HG03139 (cell line): ENCODE results near the gene UBE2QL1.

ENCODE experiments used
- ATAC-seq: cut with Tn5 transposase; IDR thresholded peaks from one replicate; pipeline ENCODE4 v1.9.1; 2021; ENCODE audit not compliant: unreplicated experiment

The UBE2QL1 gene

GRCh38 chr5:6448622-6449464 lies at the start of gene UBE2QL1:
Gene UBE2QL1, plus strand, starts transcription at chr5:6448859. Its CDS starts 35 bp downstream, at chr5:6448894.
- no peak for ATAC-seq

DNA sequence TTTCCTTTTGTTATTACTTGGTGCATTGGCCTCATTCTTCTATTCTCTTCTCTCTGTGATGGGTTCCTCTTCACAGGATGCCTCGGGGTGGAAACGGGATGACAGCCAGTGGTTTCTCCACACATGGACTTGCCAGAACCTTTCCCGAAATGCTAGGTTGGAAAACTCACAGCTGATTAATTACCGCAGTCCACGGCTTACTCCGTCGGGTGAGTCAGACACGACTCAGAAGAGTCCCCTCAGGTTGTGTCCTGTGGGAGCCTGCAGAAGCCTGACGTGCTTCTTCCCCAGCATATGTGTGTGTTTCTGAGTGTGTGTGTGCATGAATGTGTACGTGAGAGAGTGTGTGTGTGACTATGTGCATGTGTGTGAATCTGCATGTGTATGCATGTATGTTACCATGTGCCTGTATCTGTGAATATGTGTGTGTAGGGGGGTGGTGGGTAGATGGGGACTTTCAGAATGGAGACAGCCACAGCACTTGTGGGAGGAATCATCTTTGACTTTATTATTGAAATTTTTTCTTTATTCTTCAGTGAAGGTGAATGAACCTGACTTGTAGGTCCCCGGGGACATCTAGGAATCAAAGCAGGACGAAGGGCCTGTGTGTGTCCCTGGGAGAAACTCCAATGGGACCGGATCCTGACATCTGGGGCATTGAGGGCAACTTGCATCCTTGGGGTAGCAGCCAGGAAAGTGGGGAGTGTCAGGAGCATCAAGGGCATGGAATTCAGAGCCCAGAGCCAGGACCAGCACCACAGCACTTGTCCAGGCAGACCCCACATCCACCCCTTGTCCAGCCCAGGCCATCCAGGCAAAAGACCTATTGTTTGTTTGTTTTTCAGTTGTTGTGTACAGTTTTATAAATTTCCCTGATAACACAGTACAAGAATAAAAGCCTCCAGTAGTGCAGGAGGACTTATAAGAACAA lies 48.4 kb upstream of the UBE2QL1 start:
- ATAC-seq = no peak

GRCh38 chr5:6401410-6401809 lies 47.2 kb upstream of the UBE2QL1 start:
- no peak for ATAC-seq

- no peak for ATAC-seq
These were observed 45.7 kb upstream of the UBE2QL1 start for GRCh38 chr5:6402939-6403338.

DNA sequence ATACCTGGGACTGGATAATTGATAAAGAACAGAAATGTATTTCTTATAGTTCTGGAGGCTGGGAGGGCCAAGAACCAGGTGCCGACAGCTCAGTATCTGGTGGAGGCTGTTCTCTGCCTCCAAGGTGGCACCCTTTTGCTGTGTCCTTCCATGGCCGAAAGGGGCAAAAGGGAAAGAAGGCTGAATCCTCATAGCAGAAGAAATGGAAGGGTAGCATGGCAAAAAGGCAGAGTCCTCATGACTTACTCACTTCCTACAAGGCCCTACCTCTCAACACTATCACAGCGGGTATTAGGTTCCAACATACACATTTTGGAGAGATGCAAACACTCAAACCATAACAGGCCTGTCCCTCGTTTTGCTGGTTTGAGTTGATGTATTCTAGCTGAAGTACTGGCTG lies 45.2 kb upstream of the UBE2QL1 start:
- ATAC-seq = no peak

DNA sequence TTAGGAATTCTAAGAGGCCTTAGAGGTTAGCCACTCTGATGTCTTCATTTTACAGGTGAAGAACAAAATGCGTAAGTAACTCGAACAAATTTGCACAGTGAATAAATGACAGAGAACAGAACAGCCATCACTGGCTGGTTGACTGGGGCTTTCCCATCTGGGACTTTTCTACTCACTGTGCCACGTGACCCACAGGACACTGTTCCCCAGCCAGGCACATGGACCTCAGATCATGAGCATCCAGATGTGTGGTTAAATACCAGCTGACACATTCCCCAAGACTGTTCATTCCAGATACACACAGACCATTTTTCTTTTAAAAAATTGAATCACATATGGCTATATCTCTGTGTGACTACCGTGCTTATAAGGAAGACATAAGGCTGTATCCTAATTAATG lies 44.5 kb upstream of the UBE2QL1 start:
- no peak for ATAC-seq

- ATAC-seq = no peak
These were observed 43.1 kb upstream of the UBE2QL1 start for GRCh38 chr5:6405591-6405990.

DNA sequence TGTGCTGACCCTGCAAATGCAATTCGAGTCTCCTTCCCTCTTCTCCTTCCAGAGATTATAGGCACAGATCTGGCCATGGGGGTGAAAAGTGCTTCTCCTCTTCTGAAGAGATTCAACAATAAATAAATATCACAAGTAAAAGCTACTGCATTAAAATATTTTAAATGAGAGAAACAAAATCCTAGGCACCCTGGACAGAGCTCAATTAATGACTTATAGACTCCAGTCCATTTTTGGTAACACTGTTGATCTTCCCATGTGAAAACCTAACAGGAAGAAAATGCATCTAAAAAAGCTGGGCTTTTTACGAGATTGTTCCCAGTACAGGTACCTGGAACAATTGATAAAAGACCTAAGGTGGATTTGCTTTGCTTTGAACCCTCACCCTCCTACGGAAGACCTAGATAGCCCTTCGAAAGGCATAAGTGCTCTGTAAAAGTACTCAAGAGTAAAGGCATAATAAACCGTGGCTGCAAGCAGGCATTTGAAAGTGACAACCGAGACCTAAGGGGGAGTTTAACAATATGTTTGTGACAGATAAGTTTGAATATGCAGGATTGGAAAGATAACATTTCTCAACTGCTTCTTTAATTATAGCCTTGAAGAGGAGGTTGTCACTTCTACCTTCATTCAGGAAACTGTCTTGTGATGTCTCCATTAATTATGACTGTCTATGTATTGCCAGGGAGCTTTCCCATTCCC lies 41.0 kb upstream of the UBE2QL1 start:
- no peak for ATAC-seq

GRCh38 chr5:6408260-6408596 lies 40.4 kb upstream of the UBE2QL1 start:
- no peak for ATAC-seq

DNA sequence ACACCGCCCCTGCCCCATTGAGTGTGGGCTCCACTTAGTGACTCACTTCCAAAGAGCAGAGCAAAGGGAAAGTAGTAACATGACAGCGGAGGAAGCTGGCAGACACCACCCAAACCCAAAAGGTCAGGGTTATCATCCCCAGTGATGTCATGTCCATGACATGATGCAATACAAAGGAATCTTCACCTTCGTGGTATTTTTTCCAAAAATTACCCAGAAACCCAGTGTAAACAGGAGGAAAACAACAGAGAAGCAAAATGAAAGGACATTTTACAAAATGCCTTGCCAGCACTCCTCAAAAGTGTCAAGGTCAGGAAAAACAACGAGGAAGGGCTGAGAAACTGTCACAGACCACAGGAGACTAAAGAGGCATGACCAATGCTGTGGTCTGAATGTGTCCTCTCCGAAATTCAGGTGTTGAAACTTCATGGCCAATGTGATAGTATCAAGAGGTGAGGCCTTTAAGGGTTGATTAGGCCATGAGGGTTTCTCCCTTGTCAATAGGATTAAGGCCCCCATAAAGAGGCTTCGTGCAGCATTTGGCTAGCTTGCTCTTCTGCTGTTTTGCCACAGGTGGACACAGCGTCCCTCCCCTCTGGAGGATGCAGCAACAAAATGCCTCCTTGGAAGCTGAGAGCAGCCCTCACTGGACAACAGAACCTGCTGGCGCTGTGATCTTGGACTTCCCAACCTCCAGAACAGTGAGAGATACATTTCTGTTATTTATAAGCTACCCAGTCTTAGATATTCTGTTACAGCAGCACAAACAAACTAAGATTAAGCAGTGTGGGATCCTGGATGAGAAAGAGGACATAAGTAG lies 39.8 kb upstream of the UBE2QL1 start:
- ATAC-seq = no peak

- ATAC-seq = no peak
These were observed 38.2 kb upstream of the UBE2QL1 start for GRCh38 chr5:6410421-6410820.

- ATAC-seq = no peak
These were observed 37.5 kb upstream of the UBE2QL1 start for GRCh38 chr5:6411141-6411540.

GRCh38 chr5:6412811-6413210 lies 35.8 kb upstream of the UBE2QL1 start:
- no peak for ATAC-seq

DNA sequence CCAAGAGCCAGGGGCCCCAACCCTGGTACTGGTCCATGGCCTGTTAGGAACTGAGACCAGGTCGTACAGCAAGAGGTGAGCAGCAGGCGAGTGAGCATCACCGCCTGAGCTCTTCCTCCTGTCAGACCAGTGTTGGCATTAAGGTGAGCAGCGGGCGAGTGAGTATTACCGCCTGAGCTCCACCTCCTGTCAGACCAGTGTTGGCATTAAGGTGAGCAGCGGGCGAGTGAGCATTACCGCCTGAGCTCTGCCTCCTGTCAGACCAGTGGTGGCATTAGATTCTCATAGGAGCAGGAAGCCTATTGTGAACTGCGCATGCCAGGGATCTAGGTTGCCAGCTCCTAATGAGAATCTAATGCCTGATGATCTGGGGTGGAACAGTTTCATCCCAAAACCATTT lies 31.0 kb upstream of the UBE2QL1 start:
- ATAC-seq = no peak

GRCh38 chr5:6418679-6419276 lies 29.9 kb upstream of the UBE2QL1 start:
- no peak for ATAC-seq

GRCh38 chr5:6419340-6419852 lies 29.3 kb upstream of the UBE2QL1 start:
- no peak for ATAC-seq

- ATAC-seq = no peak
These were observed 25.1 kb upstream of the UBE2QL1 start for GRCh38 chr5:6423327-6424109.

- no peak for ATAC-seq
These were observed 24.5 kb upstream of the UBE2QL1 start for GRCh38 chr5:6424110-6424659.

- ATAC-seq = no peak
These were observed 24.0 kb upstream of the UBE2QL1 start for GRCh38 chr5:6424700-6425099.
